DMS153 (cell line): ENCODE results near the gene ANKRD34B.

Experiments
- DNase-seq: peaks from one replicate; lab custom pipeline; 2025; lab: John Stamatoyannopoulos, UW

Gene ANKRD34B

GRCh38 chr5:80569086-80569960 lies 757 bp downstream of the ANKRD34B start:
- no peak for DNase-seq

- DNase-seq, result no peak
Measured at GRCh38 chr5:80568251-80568650, 1.8 kb downstream of the ANKRD34B start.

GRCh38 chr5:80566711-80567259 lies 3.3 kb downstream of the ANKRD34B start:
- DNase-seq, result no peak

GRCh38 chr5:80565330-80565729 lies 4.8 kb downstream of the ANKRD34B start:
- DNase-seq, result no peak

GRCh38 chr5:80559244-80559643 lies 10.8 kb downstream of the ANKRD34B start:
- no peak for DNase-seq

GRCh38 chr5:80555099-80555498 lies 15.0 kb downstream of the ANKRD34B start:
- DNase-seq, result no peak

- no peak for DNase-seq
Measured at GRCh38 chr5:80554646-80555045, 15.4 kb downstream of the ANKRD34B start.

- DNase-seq, result no peak
Measured at GRCh38 chr5:80541392-80541791, 28.7 kb downstream of the ANKRD34B start.

- no peak for DNase-seq
Measured at GRCh38 chr5:80540691-80541090, 29.4 kb downstream of the ANKRD34B start.

- no peak for DNase-seq
Measured at GRCh38 chr5:80516826-80517225, 53.3 kb downstream of the ANKRD34B start.

- no peak for DNase-seq
Measured at GRCh38 chr5:80509362-80509761, 60.7 kb downstream of the ANKRD34B start.

- no peak for DNase-seq
Measured at GRCh38 chr5:80508844-80509243, 61.2 kb downstream of the ANKRD34B start.

- no peak for DNase-seq
Measured at GRCh38 chr5:80507663-80508062, 62.4 kb downstream of the ANKRD34B start.
